GM18526 (cell line): Measurements from ENCODE around the gene CENPU.

Experiments used
- POLR2A ChIP-seq: IDR thresholded peaks from 3 replicates; pipeline ENCODE4 v1.6.1; 2011; ENCODE audit not compliant: insufficient read length; ENCODE audit errors: extremely low read depth

CENPU gene, protein sequence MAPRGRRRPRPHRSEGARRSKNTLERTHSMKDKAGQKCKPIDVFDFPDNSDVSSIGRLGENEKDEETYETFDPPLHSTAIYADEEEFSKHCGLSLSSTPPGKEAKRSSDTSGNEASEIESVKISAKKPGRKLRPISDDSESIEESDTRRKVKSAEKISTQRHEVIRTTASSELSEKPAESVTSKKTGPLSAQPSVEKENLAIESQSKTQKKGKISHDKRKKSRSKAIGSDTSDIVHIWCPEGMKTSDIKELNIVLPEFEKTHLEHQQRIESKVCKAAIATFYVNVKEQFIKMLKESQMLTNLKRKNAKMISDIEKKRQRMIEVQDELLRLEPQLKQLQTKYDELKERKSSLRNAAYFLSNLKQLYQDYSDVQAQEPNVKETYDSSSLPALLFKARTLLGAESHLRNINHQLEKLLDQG

DNA sequence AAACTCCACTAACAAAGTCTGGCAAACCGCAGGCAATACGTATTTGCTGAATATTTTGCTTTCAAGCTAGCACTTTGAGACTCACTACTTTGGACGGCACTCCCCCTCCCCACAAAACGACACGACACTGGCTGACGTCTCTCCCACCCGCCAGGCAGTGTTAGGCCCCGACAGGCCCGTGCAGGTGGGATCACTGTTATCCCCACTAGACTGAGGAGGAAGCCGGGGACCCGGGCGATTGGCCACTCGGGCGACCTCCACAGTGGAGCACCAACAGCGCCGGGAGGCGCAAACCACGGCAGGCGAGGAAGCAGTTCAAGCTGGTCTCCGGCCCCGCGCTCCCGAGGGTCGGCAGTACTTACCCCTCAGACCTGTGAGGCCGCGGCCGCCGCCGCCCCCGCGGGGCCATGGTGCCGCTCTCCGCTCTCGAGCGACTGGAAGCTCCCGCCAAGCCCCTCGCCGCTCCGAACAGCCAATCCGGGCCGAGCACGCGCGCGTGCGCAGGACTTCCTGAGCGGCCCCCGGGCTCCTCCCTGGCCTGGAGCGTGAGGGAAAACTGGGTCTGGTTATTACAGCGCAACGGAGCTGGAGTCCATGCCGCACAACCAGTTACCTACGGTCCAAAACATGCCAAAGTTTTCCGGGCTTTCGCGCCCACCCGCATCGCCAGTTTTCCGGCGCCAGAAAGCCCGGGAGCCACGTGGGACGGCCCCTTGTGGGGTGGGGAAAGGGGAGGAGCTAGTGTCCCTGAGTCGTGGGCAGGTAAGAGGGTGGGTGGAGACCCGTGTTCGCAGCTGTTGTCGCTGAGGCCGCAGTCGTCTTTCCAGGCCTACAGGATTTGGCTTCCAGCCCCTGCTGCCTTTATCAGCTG is at the start of gene CENPU:
CENPU (minus strand) TSS at position 443 of the 871 bp plus-strand sequence; CDS start at position 409, 34 bp downstream.
- TF ChIP-seq POLR2A: peak; percentile 61

DNA sequence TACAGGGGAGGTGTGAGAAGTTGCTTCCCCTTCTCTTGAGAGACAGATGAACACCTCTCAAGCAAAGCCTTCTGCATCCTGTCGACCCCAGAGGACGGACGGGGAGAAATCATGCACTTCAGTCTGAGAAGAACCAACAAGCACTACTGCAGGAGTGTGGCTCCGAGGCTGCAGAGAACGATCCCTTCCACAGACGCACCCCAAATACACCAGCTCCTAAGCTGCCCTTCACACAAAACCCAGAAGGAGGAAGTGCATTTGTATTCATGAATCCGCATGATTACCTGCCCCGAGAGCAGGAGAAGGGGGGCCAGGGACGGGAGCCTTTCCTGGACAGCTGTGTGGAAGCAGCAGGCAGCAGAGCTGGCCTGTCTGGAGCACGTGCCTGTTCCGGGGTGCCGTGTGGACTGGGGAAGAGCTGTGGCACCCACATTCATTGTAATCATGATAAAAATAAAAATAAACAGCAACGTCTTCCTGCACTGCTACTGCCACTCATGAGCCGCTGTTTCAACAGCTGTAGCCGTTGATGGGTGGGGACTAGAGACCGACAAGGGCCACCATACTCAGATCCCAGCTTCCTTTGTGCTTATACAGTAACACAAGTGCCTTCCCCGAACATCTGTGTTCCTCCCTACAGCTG is 49.0 kb upstream of the CENPU start:
- no peak for TF ChIP-seq POLR2A

DNA sequence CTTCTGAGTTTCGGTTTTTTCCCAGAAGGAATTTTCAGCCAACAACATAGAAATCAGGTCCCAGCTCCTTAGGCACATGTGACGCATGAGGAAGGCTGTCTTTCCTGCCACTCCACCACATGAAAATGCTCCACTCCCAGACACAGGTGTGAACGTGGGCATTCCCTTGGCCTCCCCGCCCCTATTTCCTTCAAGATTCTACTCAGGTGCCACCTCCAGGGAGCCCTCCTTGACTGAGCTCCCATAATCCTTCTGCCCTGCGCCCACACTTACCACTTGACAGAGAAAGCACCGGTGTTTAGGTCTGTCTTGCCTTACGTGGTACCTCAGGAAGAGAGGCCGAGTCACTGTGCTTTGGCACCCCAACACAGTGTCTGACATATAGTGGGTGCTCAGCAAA is 44.4 kb upstream of the CENPU start:
- no peak for TF ChIP-seq POLR2A

DNA sequence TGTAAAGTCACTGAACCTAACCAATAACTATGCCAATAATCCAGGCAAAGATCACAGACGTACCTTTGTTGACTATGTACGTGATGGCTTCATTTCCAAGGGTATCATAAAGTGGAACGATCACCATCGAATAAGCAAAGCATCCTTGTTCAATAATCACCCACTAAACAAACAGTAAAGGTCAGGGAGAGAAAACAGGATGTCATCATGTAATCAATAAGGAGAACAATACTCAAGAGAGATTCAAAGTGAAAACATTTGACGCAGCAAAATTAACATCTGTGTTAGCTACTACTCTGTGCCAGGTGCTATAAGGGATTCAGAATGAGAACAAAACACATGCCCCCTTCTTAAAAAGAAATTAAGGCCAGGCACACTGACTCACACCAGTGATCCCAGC is 42.9 kb upstream of the CENPU start:
- TF ChIP-seq POLR2A: no peak

DNA sequence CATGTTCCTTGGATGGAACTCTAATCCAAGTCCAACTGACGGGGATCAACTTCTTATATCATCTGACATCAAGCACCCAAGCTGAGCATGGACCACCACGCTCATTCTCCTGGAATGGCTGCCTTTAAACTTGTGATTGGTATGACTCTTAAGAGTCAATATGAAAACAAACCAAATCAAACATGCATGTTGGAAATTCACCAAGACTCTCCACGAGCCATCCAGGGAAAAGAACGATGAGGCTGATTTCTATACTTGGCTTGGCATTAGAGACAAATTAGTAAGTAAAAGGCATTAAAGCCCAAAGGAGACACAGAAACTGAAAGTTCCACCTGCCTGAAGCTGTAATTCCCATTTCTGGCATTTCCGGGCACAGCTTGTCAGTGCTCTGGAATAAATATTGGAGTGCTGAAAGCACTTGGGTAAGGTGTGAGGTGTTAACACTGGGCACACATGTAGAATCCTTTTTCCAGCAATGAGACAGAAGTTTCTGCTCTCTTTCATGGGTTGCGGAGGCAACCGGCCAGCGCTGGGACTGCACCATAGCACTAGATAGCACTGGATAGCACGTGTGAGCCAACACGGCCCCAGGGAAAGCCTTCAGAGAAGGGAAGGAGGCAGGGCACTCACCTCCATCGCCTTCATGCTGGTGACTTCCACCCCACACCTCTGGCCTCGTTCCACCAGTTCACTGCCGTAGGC is 42.1 kb upstream of the CENPU start:
- TF ChIP-seq POLR2A: no peak

DNA sequence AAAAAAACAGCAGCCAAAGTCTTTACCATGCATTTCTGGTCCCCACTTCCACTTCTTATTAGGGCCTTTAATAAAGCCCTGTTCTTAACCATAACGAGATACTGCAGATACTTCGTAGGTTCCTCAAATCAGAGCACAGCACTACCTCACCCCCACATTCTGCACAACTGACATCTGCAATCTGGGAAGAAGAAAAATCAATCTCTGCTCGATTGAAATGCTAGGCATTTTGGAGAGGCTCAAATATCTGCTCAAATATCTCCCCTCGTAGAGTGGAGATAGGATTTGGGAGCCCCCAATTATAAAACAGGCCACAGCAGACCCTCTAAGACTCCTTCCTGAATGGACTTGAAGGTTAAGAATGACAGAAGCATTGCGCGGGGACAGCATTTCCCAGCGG is 40.3 kb upstream of the CENPU start:
- TF ChIP-seq POLR2A: no peak

DNA sequence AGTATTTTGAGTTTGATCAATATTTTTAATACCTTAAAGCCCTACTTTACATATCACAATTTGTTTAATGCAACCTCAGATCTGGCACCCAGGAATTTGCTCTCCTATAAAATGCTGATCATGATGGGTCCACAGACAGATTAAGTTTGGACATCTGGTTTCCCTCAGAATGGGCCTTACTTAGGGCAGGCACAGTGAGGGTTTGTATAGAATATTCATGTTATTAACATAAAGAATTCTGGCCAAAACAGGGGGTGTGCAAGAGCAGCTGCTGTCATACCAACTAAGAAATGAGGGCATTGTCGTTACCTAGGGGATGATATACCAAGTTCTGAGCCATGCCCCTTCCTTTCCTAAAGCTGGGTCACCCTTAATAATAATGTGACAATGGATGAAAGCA is 37.5 kb upstream of the CENPU start:
- no peak for TF ChIP-seq POLR2A

DNA sequence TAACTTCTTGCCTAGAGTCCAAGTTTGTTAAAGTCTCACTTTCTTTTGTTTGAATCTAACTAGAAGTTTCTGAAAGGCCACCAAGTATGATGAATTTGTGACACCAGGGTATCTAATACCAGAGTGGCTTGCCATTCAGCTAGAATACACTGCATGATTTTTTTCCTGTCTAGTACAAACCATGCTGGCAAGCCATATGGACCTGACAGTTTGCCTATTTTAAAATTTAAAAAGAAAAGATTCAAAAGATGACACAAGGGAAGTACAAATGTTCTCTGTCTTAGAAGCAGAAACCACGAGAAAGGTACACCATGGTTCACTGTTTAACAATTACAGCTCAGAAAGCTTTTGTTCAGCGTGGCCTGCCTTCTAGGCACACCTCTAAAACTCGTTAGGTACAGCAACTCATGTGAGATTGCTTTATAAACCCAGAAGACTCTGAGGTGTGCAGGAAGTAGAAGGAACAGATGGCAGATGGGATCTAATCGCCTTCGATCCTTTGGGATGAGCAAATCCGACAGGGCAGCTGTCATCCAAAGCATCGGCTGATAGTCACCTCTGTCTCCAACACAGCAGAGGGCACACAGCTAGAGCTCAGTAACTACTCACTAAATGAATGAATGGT is 35.4 kb upstream of the CENPU start:
- no peak for TF ChIP-seq POLR2A

DNA sequence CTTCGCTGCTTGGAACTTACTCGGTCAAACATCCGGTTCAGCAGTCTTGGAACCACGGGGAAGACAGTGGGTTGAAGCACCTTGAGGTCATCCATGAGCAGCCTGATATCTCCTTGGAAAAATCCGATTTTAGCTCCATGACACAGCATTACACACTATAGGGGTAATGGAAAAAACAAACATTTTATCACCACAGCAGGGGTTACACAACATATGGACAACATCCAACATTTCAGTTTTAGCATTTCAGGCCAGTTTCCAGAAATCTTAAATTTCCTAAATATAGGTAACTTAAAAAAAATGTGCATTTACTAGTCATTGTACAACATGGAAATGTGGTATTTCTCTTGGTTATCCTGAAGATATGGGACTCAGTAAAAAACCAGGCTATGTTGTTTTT is 34.4 kb upstream of the CENPU start:
- TF ChIP-seq POLR2A: no peak

DNA sequence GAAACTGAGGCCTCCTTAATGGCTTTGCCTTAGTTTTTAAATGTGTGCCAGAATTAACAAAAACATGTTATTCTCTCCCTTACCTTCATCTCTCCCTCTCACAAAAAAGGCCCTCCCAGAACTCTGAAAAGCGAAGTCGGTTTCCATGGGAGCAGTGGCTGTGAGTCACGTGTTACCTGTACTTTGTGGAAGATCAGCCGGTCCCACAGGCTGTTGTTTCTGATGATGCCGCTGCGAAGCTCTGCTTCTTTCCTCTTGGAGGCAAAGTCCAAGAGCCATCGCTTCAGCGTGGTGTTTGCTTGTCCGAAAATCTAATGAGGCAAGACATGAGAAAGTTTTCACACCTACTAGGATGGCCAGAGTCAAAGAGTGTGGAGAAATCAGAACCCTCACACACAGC is 32.5 kb upstream of the CENPU start:
- TF ChIP-seq POLR2A: no peak

DNA sequence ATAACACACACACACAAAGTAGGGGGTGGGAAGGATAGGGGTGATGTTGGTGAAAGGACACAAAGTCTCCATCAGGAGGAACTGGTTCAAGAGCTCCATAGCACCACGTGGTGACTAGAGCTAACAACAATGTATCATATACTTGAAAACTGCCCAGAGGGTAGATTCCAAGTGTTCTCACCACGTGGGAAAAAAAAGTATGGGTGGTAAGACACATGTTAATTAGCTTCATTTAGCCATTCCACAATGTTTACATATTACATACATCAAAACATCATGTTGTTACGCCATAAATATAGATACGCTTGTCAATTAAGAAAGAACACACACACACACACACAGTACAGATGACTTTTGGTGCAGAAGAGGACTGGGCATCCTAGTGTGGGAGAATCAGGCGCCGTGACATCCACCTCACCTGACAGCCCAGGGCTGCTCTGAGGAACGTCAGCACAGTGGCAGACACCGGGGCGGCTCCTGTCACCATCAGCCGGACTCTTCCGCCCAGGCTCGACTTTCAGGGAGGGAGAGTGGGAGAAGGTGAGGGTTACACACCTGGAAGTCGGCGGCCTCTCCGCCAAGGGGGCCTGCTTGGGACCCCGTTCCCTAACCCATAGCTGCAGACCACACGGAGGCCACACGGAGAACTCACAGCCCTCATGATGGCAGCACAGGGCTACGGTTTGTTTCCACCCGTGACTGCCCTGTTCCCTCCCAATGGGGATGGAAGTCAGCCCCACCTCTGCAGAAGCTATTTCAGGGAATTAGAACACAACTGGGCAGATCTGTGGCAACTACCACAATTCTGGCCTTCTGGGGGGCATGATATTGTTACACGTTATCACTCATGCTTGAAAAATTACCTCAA is 31.8 kb upstream of the CENPU start:
- TF ChIP-seq POLR2A: no peak

DNA sequence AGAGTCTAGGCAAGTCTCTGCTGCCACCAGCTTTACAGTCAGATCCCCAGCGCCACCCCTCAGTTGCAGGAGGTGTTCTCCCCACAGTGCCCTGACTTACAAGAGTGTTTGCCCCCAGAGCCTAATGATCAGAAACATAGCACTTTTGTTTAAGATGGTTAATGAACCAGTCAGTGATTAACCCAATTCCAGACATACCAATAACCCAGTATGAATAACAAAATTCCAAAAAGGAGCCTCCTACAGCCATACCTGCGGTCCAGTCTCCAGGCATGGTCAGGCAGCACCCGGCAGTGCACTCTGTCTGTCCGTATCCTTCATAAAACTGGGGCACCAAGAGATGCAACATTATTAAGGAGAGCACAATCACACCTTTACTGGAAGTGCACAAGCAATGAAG is 30.7 kb upstream of the CENPU start:
- TF ChIP-seq POLR2A: no peak

DNA sequence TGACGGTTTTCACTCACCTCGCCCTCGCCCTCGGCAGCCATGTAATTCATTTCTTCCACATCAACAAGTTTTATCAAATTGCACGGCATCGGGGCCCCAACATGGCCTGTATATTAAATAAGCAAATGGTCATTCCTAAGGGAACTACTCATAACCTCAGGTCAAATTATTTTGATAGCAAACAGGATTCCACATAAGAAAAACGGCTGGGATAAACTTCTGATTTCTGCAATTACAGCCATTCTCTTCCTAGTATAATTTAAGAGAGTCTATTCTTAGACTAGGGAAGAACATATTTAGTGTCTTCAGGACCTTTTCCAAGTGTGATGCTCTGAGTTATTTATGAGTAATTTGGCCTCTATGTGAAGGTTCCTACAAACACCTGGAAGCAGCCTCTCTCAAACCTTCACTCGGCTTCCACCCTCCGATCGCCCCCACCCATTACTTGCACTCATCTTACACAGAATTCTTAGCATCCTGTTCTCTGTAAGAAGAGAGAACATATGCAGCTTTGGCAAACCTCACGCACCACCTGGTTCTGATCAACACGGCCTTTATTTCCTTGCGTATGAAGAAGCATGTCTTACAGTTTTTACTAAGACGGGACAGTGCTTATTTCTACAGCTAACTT is 29.4 kb upstream of the CENPU start:
- TF ChIP-seq POLR2A: no peak

DNA sequence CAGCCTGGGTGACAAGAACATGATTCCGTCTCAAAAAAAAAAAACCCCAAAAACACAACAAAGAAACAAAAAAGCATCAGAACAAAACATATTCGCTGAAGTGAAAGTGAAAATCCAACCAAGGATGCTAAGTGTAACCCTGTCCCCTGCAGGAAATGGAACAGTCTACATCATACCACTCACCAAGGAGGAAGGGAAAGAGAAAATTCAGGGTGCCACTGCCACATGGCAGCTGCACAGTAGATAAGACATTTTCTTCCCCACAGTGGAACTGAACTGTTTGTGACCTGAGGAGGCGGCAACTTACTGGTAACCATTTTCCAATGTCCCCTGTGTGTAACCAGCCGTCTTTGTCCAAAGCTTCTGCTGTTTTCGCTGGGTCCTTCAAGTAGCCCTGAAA is 28.2 kb upstream of the CENPU start:
- no peak for TF ChIP-seq POLR2A

DNA sequence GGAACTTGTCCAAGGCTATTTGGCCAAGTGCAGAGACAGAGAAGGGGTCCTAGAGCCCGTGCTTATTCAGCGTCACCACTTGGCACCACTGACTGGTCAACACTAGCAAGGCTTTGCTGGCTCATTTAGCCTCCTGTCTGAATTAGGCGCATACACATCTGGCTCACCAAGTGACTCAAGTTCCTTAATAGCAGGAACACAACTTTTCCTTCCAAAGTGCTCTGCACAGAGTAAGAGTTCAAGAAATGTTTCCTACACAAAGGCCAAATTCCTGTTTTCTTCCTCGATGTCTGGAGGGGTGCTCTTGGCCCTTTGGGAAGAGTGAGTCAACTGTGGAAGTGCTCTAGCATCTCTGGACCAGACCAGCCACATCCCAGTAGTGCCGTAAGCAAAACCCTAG is 26.8 kb upstream of the CENPU start:
- TF ChIP-seq POLR2A: no peak
